Renal pelvis (tissue), 4 donors: ENCODE measurements around the gene NADK. TPM values are rescaled to one million over a fixed set of nuclear protein-coding genes. Genes with fewer than 3 reads are reported as not detected.

ENCODE experiments used
- DNase-seq: peaks from one replicate; pipeline ENCODE4 v3.0.0-alpha.2; 2013
- polyA plus RNA-seq, 3 donors: library from polyadenylated mRNA; unstranded; fragments of 120-200 nt; gene quantifications; one replicate each; pipeline ENCODE4 v1.2.1, GENCODE V29; 2013; ENCODE audit not compliant: insufficient read length in 3 of 3

The NADK gene
- polyA plus RNA-seq, 3 donors, result 49.2 to 52.8 (median 49.6) TPM

- no peak for DNase-seq
These were observed 7.2 kb downstream of the NADK start for GRCh38 chr1:1771096-1771495.

- DNase-seq, result no peak
These were observed 8.2 kb downstream of the NADK start for GRCh38 chr1:1770102-1770501.

- no peak for DNase-seq
These were observed 9.8 kb downstream of the NADK start for GRCh38 chr1:1768249-1768992.

- no peak for DNase-seq
These were observed 13.3 kb downstream of the NADK start for GRCh38 chr1:1764876-1765470.

- DNase-seq, result no peak
These were observed 14.3 kb downstream of the NADK start for GRCh38 chr1:1763657-1764621.

- DNase-seq, result no peak
These were observed 16.5 kb downstream of the NADK start for GRCh38 chr1:1761504-1762376.

- DNase-seq, result no peak
These were observed 17.6 kb downstream of the NADK start for GRCh38 chr1:1760715-1761114.

- DNase-seq, result no peak
These were observed 18.0 kb downstream of the NADK start for GRCh38 chr1:1760345-1760650.

GRCh38 chr1:1759456-1760344 is 18.6 kb downstream of the NADK start:
- no peak for DNase-seq

GRCh38 chr1:1758692-1759455 is 19.4 kb downstream of the NADK start:
- DNase-seq, result no peak

GRCh38 chr1:1758059-1758621 is 20.1 kb downstream of the NADK start:
- no peak for DNase-seq

GRCh38 chr1:1757422-1758058 is 20.7 kb downstream of the NADK start:
- DNase-seq, result no peak

- DNase-seq, result no peak
These were observed 21.4 kb downstream of the NADK start for GRCh38 chr1:1756661-1757421.

- no peak for DNase-seq
These were observed 22.4 kb downstream of the NADK start for GRCh38 chr1:1755852-1756251.

GRCh38 chr1:1755426-1755825 is 22.8 kb downstream of the NADK start:
- no peak for DNase-seq

GRCh38 chr1:1754051-1754815 is 24.0 kb downstream of the NADK start:
- no peak for DNase-seq

GRCh38 chr1:1753607-1754005 is 24.7 kb downstream of the NADK start:
- DNase-seq, result no peak
